Effector memory CD8-positive, alpha-beta T cell (primary cell): Measurements from ENCODE around the gene RBBP4.
"Not testable (repeated sequence)": the region's sequence is repeated elsewhere in the genome, so short reads cannot be mapped to it uniquely, and the experiment has no call there.

ENCODE experiments used
- ATAC-seq: fragments of 150-1000 bp; cut with Tn5 transposase; replicated peaks from 2 replicates; pipeline ENCODE4 v1.10.0; 2021; ENCODE audit warnings: mild to moderate bottlenecking, moderate library complexity
- DNase-seq, 3 experiments: peaks; one replicate each; pipeline ENCODE4 v3.0.0; 2021
- H3K27ac Mint-ChIP-seq, 2 donors: one replicate each; pipeline ENCODE4 v1.8.0; 2022; ENCODE audit warnings: mild to moderate bottlenecking in 2 of 2, mixed read lengths in 2 of 2, moderate library complexity in 2 of 2
- H3K27me3 Mint-ChIP-seq, 2 donors: one replicate each; pipeline ENCODE4 v1.8.0; 2022; ENCODE audit warnings: mixed read lengths in 2 of 2
- H3K36me3 Mint-ChIP-seq: one replicate; pipeline ENCODE4 v1.8.0; 2022; ENCODE audit warnings: mild to moderate bottlenecking, moderate library complexity, mixed read lengths; ENCODE audit not compliant: insufficient read depth
- H3K4me1 Mint-ChIP-seq, 2 donors: one replicate each; pipeline ENCODE4 v1.8.0; 2022; ENCODE audit warnings: low read depth in 2 of 2, mixed read lengths in 2 of 2
- H3K4me3 Mint-ChIP-seq, 2 donors: one replicate each; pipeline ENCODE4 v1.8.0; 2022; ENCODE audit warnings: mild to moderate bottlenecking in 2 of 2, mixed read lengths in 2 of 2, moderate library complexity in 2 of 2
- H3K9me3 Mint-ChIP-seq, 2 donors: one replicate each; pipeline ENCODE4 v1.8.0; 2022; ENCODE audit warnings: mixed read lengths in 2 of 2

RBBP4 gene

GRCh38 chr1:32709075-32709474 lies 58.1 kb downstream of the RBBP4 start:
- DNase-seq (no peak), ATAC-seq (no peak)
- Mint-ChIP-seq H3K27me3 (peaks cover 19 to 26% of the 10 kb centered on the region in 2 donors), H3K4me1 (peaks cover 1 to 6% of the 10 kb centered on the region in 2 donors), H3K36me3 (peaks cover 8% of the 10 kb centered on the region), H3K4me3 (no peak overlapping the region), H3K27ac (no peak overlapping the region), H3K9me3 (no peaks in the 10 kb centered on the region)

GRCh38 chr1:32709476-32709875 lies 58.5 kb downstream of the RBBP4 start:
- H3K4me1 Mint-ChIP-seq, result peaks cover 1 to 6% of the 10 kb centered on the region in 2 donors
- ATAC-seq, result no peak
- peaks cover 8% of the 10 kb centered on the region for H3K36me3 Mint-ChIP-seq
- H3K27me3 Mint-ChIP-seq, result peaks cover 16 to 22% of the 10 kb centered on the region in 2 donors
- no peak for DNase-seq
- H3K27ac Mint-ChIP-seq, result no peak overlapping the region
- H3K9me3 Mint-ChIP-seq, result no peaks in the 10 kb centered on the region
- H3K4me3 Mint-ChIP-seq, result no peak overlapping the region

GRCh38 chr1:32711221-32711620 lies 60.2 kb downstream of the RBBP4 start:
- H3K27ac Mint-ChIP-seq, H3K27me3 Mint-ChIP-seq, H3K4me1 Mint-ChIP-seq, ATAC-seq, H3K4me3 Mint-ChIP-seq, DNase-seq, H3K9me3 Mint-ChIP-seq, H3K36me3 Mint-ChIP-seq: not testable (repeated sequence)

GRCh38 chr1:32713081-32713480 lies 62.1 kb downstream of the RBBP4 start:
- Mint-ChIP-seq H3K4me3 (peak overlapping the region; percentile 63 to 65), H3K27ac (no peak overlapping the region), H3K9me3 (no peaks in the 10 kb centered on the region), H3K36me3 (peaks cover 10% of the 10 kb centered on the region), H3K27me3 (no peaks in the 10 kb centered on the region), H3K4me1 (peaks cover 9 to 10% of the 10 kb centered on the region in 2 donors)
- ATAC-seq, result no peak
- DNase-seq, result no peak

- Mint-ChIP-seq H3K36me3 (peaks cover 10% of the 10 kb centered on the region), H3K4me3 (peak overlapping the region in 1 of 2 donors; percentile 22), H3K4me1 (peaks cover 9 to 10% of the 10 kb centered on the region in 2 donors), H3K27me3 (no peaks in the 10 kb centered on the region), H3K27ac (no peak overlapping the region), H3K9me3 (no peaks in the 10 kb centered on the region)
- ATAC-seq (no peak), DNase-seq (no peak)
These were observed 63.3 kb downstream of the RBBP4 start for GRCh38 chr1:32714277-32714676.

GRCh38 chr1:32715901-32716311 lies 64.9 kb downstream of the RBBP4 start:
- DNase-seq (no peak), ATAC-seq (no peak)
- peaks cover 0 to 13% of the 10 kb centered on the region in 2 donors for H3K27me3 Mint-ChIP-seq
- no peaks in the 10 kb centered on the region for H3K9me3 Mint-ChIP-seq
- H3K4me1 Mint-ChIP-seq, result peaks cover 9 to 10% of the 10 kb centered on the region in 2 donors
- no peak overlapping the region for H3K4me3 Mint-ChIP-seq
- no peak overlapping the region for H3K27ac Mint-ChIP-seq
- H3K36me3 Mint-ChIP-seq, result peaks cover 10% of the 10 kb centered on the region

GRCh38 chr1:32716312-32717148 lies 65.5 kb downstream of the RBBP4 start:
- no peak overlapping the region for H3K27ac Mint-ChIP-seq
- H3K9me3 Mint-ChIP-seq, result no peaks in the 10 kb centered on the region
- peak in 2 of 3 experiments; percentile 12 to 15 for DNase-seq
- peaks cover 9 to 10% of the 10 kb centered on the region in 2 donors for H3K4me1 Mint-ChIP-seq
- peak; percentile 31 for ATAC-seq
- H3K36me3 Mint-ChIP-seq, result peaks cover 10% of the 10 kb centered on the region
- no peak overlapping the region for H3K4me3 Mint-ChIP-seq
- peaks cover 4 to 20% of the 10 kb centered on the region in 2 donors for H3K27me3 Mint-ChIP-seq

- Mint-ChIP-seq H3K27me3 (peaks cover 6 to 27% of the 10 kb centered on the region in 2 donors), H3K36me3 (peaks cover 7% of the 10 kb centered on the region), H3K4me1 (peaks cover 4 to 8% of the 10 kb centered on the region in 2 donors), H3K4me3 (no peak overlapping the region), H3K9me3 (no peaks in the 10 kb centered on the region), H3K27ac (no peak overlapping the region)
- DNase-seq (no peak), ATAC-seq (no peak)
These were observed 66.5 kb downstream of the RBBP4 start for GRCh38 chr1:32717503-32717902.

- ATAC-seq (no peak), DNase-seq (no peak)
- Mint-ChIP-seq H3K36me3 (peaks cover 2% of the 10 kb centered on the region), H3K27me3 (peaks cover 6 to 27% of the 10 kb centered on the region in 2 donors), H3K27ac (no peak overlapping the region), H3K9me3 (no peaks in the 10 kb centered on the region), H3K4me3 (no peak overlapping the region), H3K4me1 (peaks cover 4 to 8% of the 10 kb centered on the region in 2 donors)
These were observed 67.0 kb downstream of the RBBP4 start for GRCh38 chr1:32718036-32718435.

GRCh38 chr1:32718527-32718926 lies 67.5 kb downstream of the RBBP4 start:
- peaks cover 2% of the 10 kb centered on the region for H3K36me3 Mint-ChIP-seq
- H3K9me3 Mint-ChIP-seq, result no peaks in the 10 kb centered on the region
- H3K27ac Mint-ChIP-seq, result no peak overlapping the region
- DNase-seq, result no peak
- H3K4me3 Mint-ChIP-seq, result no peak overlapping the region
- no peak for ATAC-seq
- peaks cover 6 to 27% of the 10 kb centered on the region in 2 donors for H3K27me3 Mint-ChIP-seq
- peaks cover 4 to 8% of the 10 kb centered on the region in 2 donors for H3K4me1 Mint-ChIP-seq

- ATAC-seq (no peak), DNase-seq (no peak)
- Mint-ChIP-seq H3K27me3 (peaks cover 6 to 35% of the 10 kb centered on the region in 2 donors), H3K36me3 (peaks cover 2% of the 10 kb centered on the region), H3K9me3 (no peaks in the 10 kb centered on the region), H3K4me3 (no peak overlapping the region), H3K27ac (no peak overlapping the region), H3K4me1 (peaks cover 4 to 8% of the 10 kb centered on the region in 2 donors)
These were observed 68.8 kb downstream of the RBBP4 start for GRCh38 chr1:32719681-32720275.

GRCh38 chr1:32724678-32725614 lies 73.9 kb downstream of the RBBP4 start:
- Mint-ChIP-seq H3K36me3 (no peaks in the 10 kb centered on the region), H3K4me3 (no peak overlapping the region), H3K27ac (peak overlapping the region in 1 of 2 donors; percentile 66), H3K4me1 (peaks cover 8 to 9% of the 10 kb centered on the region in 2 donors), H3K27me3 (peaks cover 12 to 59% of the 10 kb centered on the region in 2 donors), H3K9me3 (no peaks in the 10 kb centered on the region)
- DNase-seq (no peak), ATAC-seq (peak; percentile 29)

GRCh38 chr1:32725615-32725982 lies 74.6 kb downstream of the RBBP4 start:
- Mint-ChIP-seq H3K9me3 (no peaks in the 10 kb centered on the region), H3K4me3 (no peak overlapping the region), H3K36me3 (no peaks in the 10 kb centered on the region), H3K27ac (peak overlapping the region in 1 of 2 donors; percentile 66), H3K4me1 (peaks cover 8 to 9% of the 10 kb centered on the region in 2 donors), H3K27me3 (peaks cover 12 to 52% of the 10 kb centered on the region in 2 donors)
- no peak for ATAC-seq
- no peak for DNase-seq
